Fibroblast of skin of left biceps (primary cell): Measurements from ENCODE around the gene TMPRSS2.

ENCODE experiments used
- DNase-seq, 2 experiments: peaks; one replicate each; pipeline ENCODE4 v3.0.0-alpha.2; 2013; ENCODE audit warnings: low read depth in 2 of 2

Gene TMPRSS2

DNA sequence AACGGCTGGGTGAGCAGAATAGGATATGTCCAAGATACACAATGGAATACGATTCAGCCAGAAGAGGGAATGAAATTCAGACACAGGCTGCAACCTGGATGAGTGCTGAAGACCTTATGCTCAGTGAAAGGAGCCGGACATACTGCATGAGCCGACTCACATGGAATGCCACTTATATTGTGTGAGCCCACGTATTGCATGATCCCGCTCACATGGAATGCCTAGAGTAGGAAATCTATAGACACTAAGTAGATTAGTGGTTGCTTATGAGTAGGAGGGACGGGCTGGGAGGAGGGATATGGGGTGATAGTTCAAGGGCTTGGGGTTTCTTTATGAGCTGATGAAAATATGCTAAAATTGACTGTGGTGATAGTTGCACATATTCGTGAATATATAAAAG lies 26.8 kb downstream of the TMPRSS2 start:
- DNase-seq = peak; percentile 61 to 65

DNA sequence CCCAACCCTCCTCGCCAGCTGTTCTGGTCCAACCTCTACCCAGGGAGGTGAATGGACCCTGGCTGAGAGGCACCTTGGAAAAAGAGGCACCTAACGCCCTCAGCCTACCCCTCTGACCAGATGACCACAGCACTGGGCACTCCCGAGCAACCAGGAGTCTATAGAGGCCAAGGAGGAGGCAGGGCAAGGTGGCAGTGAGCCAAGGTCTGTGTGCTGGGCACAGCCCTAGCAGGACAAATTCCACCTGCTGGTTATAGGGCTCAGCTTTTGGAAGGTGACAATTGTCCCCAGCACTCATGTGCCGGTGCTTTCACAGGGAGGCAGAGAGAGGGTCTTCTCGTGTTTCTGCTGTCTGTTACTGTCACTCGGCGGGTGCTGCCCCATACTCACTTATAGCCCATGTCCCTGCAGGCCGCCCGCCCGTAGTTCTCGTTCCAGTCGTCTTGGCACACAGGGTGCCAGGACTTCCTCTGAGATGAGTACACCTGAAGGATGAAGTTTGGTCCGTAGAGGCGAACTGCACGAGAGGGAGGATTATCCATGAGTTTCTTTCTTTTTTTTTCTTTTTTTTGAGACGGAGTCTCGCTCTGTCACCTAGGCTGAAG lies 27.8 kb downstream of the TMPRSS2 start:
- no peak for DNase-seq

DNA sequence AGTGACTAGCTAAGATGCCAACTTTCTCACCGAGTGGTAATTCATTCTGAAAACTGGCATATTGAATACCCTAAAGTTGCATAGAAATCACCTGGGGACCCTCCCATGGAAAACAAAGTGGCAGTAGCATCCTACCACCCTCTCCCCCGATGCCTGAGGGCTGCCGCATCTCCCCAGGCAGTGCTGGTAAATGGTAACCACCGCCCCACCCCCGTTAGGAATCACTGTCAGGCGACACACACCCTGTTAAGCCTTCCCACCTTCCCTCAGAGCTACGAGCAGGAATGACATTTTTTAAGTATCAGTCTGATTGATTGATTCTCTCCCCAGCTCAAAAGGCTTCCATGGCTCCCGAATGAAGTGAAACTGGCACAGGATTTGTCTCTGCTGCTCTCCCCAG lies 28.3 kb downstream of the TMPRSS2 start:
- no peak for DNase-seq

DNA sequence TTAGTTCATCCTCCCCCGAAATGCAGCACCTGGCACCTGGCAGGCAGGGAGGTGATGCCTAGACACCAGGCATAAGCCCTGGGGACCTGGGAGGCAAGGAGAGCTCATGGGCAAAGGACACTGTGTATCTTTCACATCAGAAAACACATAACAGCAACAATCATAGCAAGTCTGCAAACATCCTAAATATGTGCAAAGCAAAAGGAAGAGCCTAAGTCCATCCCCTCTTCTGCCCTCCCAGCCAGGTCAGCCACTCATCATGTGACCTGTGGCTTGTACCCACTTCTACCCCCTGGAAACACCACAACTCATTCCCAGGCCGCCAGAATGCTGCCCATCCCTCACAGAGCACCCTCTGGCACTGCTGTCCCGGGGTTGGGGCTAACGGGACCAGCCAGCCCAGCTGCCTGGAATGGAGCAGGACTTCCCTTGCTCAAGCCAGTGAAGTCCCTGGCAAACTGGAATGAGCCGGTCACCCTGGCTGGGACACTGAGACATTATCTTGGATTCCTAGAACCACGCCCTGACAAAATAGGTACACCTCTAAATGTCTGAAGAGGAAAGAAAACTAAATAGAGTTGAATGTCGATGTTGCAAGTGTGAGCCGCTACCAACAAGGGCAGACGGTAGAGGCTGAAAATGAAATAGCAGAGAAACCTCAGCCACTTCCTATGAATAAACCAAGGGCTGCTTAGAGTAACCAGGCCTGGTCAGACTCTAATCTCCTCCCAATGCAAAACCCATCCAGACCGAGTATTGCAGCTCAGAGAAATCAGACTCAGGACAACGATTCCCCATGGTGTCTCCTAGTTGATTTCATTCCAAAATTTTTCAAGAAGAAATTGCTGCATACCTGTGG lies 29.4 kb downstream of the TMPRSS2 start:
- no peak for DNase-seq

DNA sequence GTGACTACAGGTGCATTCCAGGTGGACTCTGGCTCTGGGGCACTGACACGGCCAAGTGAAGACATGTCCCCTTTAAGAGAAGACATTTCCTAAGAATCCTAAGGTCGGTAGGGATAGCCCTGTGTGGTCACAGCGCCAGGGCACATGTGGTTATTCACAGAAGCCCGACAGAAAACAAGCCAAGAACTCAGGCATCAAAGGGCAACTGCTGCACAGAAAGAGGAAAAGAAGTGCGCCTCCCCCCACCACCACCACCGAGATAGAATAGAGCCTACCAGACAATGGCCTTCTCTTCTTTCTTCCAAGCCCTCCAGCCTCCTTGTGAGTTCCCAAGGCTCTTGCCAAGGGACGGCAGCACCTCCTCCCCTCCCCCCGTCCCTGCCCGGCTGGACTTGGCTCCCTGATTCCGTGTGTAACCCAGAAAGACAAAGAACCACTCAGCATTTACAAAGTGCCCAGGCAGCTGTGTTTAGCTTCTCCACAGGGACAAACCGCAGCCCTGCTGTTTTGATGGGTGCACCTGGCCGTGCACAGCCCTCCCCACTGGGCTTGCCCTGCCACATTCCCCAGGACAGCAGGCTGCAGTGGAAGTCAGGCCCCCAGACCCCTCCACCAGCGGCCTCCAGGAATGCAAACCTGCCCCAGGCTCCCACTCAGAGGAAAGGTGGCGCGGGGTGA lies 30.2 kb downstream of the TMPRSS2 start:
- no peak for DNase-seq

DNA sequence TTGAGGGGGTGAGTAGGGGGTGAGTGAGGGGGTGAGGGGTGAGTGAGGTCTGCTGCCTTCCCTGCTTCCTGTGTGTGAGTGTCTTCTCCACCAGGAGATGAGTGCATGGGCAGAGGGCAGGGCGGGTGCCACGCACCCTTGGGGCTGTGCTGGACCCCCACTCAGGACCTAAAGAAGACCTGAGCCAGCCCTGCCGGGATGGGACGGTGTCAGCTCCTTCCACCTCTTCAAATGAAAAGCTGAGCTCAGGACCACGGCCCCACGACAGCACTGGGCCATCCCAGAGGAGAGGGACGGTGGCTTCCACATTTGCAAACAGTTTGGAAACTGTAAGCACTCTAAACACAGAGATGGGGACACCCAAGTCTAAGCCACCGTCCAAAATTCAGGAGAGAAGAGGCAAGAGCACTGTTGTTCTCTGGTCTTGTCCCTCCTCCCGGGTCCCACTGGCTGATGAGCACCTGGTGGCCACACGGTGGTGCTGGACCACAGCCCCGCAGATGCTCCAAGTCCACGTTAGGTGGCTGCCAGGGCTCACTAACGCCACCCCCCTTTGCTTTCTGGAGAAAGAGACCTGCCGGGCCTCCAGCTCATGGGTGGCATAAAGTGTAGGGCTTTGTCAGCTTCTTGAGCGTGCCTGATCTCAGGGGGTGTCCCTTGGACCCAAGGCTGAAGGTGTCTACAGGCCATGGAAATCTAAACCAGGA lies 32.1 kb downstream of the TMPRSS2 start:
- no peak for DNase-seq

DNA sequence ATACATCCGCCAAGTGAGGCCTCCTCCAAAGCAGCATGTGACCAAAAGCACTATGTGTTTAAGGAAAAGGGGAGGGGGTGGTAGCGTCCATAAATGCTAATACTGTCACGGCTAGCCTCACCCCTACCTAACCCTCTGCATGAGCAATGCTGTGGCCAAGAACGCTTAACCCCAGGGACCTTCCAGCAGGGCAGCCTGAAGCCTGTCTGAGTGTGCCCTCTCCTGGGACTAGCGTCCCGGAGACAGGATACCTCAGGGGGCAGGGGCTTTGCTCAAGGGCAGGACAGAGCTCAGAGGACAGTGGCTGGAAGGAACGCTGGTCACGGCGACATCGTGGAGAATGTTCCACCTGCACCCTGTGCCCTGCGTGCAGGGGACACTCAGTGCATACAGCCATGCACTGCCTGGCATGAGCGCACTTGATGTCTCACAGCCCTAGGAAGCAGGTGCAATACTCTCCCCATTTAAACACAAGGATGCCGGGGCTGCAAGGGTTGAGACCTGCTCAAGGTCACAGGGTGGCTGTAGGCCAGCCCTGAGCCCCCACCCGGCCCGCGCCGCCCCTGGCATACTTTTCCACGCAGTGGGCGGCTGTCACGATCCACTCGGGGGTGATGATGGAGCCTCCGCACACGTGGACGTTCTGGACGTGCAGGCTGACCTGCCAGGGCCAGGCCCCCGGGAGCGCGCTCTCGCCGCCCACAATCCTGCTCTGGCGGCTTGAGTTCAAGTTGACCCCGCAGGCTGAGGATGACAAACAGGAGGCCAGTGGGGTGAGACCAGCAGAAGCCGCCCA lies 35.0 kb downstream of the TMPRSS2 start:
- no peak for DNase-seq

DNA sequence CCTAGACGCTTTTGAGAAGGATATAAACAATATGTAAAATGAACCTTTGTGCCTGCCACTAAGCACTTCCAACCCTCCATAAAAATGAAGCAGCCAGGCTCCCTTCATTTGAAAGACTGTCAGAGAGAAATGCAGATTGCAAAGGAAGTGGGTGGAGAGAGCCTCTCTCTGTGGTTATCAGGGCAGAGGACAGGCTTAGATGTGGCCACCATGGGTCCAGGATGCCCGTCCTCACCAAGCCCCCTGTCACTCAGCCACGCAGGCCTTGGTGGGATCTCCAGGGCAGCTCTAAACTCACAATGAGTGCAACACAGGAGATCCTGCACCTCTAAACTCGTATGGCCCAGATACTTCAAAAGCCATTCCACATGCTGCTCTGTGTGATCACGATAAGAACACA lies 37.9 kb downstream of the TMPRSS2 start:
- DNase-seq = no peak

DNA sequence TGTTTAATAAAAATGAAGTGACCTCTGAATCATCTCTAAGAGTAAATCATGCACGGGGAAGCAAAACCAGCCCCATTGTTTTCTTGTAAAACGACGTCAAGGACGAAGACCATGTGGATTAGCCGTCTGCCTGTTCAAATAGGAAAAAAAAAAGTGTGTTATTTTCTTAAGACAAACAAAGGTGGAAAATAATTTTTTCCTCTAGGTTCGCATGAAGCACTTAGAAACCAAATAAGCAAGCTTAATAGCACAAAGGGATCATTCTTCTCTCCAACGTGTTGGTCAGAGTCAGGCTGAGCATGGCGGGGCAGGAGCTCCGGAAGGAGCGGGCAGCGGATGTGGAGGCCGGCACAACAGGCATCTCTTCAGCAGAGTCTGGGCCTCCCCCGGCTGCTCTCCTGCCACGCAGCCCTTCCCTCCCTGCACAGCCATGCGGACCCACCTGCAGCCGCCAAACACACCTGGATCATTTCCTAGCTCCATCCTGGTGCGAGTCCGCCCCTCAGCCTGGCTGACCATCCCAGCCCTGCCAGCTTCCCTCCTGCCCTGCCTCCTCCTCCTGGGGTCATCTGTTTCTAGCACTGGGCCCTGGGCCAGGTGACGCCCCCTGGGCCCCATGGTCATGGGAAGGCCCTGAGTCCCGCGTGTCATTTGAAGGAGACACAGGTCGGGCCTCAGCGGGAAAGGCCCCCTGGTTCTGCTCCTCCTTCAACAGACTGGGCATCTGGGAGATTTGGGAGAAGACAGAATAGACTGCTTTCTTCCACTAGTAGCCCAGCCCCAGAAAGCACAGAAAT lies 41.7 kb downstream of the TMPRSS2 start:
- no peak for DNase-seq

DNA sequence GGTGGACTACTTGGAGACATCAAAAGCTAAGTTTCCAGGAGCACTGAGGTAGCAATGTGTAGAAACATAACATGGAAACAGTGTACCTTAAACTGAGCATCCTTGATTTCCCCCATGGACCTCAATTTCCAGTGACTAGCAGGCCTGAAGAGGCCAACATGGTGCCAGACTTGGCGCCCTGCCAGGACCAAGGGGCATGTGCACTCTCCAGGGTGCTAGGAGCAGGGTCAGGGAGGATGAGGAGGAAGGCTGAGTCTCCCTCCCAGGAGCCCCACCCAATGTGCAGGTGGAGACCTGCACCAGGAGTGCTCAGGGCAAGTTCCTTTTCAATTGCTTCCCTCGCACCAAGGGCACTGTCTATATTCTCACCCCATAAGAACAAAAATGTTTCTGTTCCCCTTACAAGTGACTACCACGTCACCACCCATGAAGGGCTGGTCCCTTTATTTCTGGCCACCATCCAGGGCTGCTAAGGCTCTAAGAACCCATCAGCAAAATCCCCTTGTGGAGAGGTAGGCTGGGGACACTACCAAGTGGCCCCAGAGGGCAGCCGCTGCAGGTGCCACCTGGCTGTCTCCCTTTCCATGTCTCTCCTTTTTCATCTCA lies 42.7 kb downstream of the TMPRSS2 start:
- DNase-seq = no peak

DNA sequence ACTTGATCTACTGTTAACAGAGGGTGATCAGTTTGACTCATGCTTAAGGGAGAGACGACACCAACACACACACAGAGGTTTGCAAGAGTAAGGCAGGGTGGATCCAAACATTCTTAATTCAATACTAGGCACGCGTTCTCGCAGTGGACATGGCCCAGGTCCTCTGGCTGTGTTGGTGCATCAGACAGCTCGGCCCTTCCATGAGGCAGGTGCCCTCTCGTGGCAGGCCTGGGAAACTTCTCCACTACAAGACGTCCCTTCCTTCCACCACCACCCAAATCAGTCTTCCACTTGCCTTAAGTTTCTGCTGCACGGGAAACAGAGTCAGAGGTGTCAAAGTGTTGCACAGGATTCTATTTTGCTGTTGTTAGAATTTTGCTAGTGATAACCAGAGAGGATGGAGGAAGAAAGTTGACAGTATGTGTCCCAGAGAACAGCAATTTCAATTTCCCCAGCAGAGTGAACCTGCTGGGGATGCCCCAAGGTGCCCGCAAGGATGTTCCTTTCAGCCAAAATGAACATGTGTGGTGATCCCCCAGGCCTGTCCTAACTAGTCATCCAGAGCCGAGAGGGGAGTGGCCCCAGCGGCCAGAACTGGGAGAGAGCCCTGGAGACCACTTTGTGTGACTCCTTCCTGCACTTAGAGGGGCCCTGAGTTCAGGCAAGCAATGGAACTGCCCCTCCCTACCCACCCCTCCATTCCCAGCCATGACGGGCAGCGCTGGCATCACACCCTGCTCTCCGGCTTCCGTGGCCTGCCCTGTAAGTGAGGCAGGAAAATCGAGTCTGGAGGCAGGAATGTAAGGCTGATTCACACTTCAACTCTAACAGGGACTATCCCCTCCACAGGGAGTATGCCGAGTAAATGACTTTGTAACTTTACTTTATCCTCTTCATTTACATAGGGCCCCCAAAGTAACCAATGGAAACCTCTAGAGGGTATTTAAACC lies 47.1 kb downstream of the TMPRSS2 start:
- peak; percentile 23 to 32 for DNase-seq

DNA sequence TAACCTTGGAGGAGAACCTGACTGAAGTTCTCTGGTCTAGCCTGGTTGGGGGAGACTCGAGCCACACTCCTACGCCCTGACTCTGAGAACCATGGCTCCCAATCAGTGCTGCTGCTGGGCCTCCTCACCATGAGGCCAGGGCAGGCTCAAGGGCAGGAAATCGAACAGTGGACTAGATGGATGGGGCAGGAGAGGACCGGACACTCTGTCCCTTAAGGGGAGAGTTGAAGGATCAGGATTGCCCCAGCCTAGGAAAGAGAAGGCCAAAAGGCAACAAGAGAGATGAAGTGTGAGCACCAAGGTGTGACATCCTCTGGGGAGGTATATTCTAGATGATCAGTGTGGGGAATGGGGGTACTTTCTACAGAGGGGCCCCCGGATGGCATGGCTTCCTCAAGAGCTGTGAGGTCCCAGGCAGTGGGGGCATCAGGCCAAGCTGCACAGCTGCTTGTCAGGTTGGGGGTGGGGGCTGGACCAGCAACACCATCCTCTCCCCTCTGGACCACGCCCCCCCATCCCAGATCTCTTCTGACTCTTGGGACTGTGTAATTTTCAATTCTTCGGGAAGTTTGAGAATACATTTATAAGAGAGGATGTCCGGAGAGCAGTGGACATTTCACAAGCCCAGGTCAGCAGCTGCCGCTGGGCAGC lies 47.9 kb downstream of the TMPRSS2 start:
- DNase-seq = no peak

DNA sequence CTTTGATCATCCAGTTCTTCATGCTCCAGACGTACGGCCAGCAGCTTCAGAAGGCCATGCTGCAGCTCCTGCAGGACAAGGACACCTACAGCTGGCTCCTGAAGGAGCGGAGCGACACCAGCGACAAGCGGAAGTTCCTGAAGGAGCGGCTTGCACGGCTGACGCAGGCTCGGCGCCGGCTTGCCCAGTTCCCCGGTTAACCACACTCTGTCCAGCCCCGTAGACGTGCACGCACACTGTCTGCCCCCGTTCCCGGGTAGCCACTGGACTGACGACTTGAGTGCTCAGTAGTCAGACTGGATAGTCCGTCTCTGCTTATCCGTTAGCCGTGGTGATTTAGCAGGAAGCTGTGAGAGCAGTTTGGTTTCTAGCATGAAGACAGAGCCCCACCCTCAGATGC lies 49.4 kb downstream of the TMPRSS2 start:
- DNase-seq = no peak

DNA sequence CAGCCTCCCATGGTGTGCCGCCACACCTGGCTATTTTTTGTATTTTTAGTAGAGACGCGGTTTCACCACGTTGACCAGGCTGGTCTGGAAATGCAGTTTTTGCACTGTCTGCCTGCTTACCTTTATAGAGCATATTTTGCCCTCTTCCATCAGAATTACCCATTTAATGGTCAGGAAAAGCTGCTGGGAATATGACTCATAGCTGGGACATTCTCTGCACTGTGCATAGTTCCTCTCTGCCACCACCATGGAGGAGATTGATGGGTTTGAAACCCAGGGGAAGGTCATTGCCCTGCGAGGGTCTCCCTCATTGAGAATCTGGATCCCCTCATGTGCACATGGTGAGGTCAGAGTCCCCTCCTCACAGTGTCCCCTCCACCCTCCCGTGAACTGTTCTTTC lies 49.8 kb downstream of the TMPRSS2 start:
- DNase-seq = no peak

DNA sequence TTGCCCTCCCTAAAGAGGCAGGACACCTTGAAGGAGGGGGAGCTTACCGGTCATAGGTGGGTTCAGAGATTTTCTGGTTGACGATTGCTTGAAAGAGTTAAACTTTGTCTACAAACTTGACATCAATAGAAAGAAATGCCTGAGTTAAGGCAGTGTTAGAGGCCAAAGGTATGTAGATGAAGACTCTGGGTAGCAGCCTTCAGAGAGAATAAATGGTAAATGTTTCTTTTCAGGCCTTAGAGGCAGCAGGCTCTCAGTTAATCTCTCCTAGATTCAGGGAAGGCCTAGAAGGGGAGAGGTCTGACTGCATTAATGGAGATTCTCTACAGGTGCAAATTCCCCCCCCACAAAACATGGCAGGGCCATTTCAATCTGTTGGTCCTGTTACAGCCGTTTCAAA lies 54.2 kb downstream of the TMPRSS2 start:
- DNase-seq = no peak

DNA sequence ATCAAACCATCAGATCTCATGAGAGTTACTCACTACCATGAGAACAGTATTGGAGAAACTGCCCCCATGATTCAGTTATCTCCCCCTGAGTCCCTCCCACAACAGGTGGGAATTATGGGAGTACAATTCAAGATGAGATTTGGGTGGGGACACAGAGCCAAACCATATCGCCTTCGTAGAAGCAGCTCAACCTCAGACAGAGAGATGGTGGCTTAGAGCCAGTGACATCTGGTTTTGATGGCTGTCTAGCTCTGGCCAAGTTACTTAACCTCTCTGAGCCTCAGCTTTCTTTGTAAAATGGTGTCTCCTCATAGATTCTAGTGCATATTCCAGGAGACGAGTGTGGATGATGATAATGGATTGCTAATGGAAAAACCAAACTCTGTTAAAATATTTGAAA lies 54.8 kb downstream of the TMPRSS2 start:
- DNase-seq = no peak

DNA sequence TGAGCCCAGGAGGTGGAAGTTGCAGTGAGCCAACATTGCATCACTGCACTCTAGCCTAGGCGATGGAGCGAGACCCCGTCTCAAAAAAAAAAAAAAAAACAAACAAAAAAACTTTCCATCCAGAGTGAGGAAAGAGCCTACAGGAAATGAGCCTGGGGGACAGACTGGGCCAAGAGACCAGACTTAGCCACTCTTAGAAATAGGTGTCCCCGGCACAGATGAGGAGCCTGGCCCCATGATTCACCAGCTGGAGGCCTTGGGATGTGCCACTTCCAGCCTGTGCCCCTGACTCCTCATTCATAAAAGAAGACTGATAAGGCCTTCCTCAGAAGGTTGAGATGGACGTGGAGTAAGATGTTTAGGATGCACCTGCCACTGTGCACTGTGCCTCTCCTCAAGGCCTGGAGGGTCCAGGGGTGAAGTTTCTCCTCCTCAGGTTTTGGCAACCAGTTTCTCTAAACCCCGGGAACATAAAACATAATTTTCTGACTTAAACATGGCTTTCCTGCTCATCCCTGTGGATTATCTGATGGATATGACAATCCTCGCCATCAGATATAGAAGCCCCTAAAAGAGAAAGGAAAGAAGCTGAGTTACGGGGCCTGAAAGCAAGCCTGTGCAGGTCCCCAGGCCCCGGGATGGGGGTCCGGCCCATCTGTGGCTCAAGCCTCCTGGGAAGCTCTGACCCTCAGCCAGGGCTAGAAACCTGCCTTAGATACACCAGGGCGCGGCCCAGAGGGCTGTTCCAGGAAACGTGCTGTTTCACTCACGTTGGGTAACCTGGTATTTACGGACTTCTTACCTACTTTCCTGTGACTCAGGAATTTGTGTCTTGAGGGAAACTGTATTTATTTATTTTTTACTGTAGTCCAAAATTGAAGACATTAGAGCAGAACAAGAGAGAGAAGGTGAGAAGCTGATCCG lies 55.9 kb downstream of the TMPRSS2 start:
- no peak for DNase-seq
